ENCODE data around the gene IFT52. TPM values are rescaled to one million over a fixed set of nuclear protein-coding genes. Genes with fewer than 3 reads are reported as not detected.

IFT52 gene
- total RNA-seq, 2 experiments from 2014 or later = 14.4 to 16.6 TPM

DNA sequence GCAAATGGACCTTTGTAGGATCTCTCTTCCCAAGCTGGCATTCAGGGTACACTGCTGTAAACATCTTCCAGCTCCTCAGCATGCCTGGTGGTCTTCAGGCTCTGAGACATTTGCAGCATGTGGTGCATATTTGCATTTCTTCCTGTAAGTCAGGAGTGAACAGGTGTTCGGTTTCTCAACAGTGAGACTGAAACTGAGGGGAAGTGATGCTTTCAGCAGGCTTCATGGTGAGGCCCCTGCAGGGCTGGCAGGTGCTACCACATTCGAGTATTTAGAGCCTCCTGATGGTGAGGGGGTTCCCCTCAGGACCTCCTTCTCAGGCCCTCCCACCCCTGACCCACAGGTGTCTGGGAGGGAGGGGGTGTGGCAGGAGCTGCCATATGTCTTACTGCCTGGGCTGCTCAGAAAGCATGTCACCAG is 91.3 kb downstream of the IFT52 start:
- Mint-ChIP-seq H3K27ac (no peak overlapping the region), H3K36me3 (peaks cover 36% of the 10 kb centered on the region), H3K9me3 (no peaks in the 10 kb centered on the region), H3K4me1 (peaks cover 9% of the 10 kb centered on the region), H3K4me3 (no peak overlapping the region), H3K27me3 (no peaks in the 10 kb centered on the region)
- no peak for DNase-seq

- no peaks in the 10 kb centered on the region for H3K27me3 Mint-ChIP-seq
- H3K36me3 Mint-ChIP-seq = peaks cover 35% of the 10 kb centered on the region
- H3K9me3 Mint-ChIP-seq = no peaks in the 10 kb centered on the region
- H3K27ac Mint-ChIP-seq = peak overlapping the region; percentile 54
- peaks cover 9% of the 10 kb centered on the region for H3K4me1 Mint-ChIP-seq
- DNase-seq = no peak
- no peak overlapping the region for H3K4me3 Mint-ChIP-seq
Observed at GRCh38 chr20:43682446-43682845, 91.7 kb downstream of the IFT52 start.

DNA sequence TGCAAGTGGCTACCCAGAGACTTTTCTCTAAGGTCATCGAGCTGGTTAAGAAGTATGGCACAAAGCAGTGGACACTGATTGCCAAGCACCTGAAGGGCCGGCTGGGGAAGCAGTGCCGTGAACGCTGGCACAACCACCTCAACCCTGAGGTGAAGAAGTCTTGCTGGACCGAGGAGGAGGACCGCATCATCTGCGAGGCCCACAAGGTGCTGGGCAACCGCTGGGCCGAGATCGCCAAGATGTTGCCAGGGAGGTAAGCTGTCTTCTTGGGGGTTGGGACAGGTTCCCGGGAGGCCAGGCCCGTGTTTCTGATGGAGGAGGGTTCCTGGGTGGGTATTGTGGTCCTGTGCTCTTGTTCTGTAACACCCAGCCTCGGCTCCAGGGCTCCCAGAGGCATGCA is 96.1 kb downstream of the IFT52 start:
- no peak overlapping the region for H3K27ac Mint-ChIP-seq

GRCh38 chr20:43689165-43689564 is 98.4 kb downstream of the IFT52 start:
- Mint-ChIP-seq H3K27ac (no peak overlapping the region), H3K9me3 (no peaks in the 10 kb centered on the region), H3K36me3 (peaks cover 36% of the 10 kb centered on the region), H3K27me3 (no peaks in the 10 kb centered on the region), H3K4me3 (no peak overlapping the region), H3K4me1 (peaks cover 7% of the 10 kb centered on the region)
- DNase-seq = no peak

More for the DNA sequence above, 96.1 kb downstream of the IFT52 start:
- H3K4me1 Mint-ChIP-seq = peaks cover 9% of the 10 kb centered on the region
- no peak overlapping the region for H3K4me3 Mint-ChIP-seq
- peaks cover 44% of the 10 kb centered on the region for H3K36me3 Mint-ChIP-seq
- H3K27me3 Mint-ChIP-seq = no peaks in the 10 kb centered on the region
- H3K9me3 Mint-ChIP-seq = no peaks in the 10 kb centered on the region
- no peak for DNase-seq

DNA sequence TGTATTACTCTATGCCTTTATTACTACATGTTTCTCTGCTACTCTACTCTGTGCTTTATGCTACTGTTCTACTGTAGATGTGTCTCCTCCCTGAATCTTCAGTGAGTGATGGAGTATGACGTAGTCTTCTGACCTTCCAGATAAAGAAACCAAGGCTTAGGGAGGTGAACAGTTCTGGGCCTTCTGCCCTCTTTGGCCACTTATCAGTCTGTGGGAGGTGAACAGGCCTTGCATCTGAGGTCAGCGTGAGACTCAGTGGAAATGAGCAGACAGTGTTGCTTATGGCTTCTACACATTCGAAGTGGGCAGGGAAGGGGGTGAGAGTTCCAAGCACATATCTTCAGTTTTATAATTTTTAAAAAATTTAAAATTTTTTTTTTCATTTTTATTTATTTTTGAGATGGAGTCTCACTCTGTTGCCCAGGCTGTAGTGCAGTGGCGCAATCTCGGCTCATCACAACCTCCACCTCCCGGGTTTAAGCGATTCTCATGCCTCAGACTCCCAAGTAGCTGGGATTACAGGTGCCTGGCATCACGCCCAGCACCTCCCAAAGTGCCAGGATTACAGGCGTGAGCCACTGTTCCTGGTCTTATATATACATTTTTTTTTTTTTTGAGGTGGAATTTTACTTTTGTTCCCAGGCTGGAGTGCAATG is 100.3 kb downstream of the IFT52 start:
- Mint-ChIP-seq H3K4me1 (peaks cover 7% of the 10 kb centered on the region), H3K4me3 (no peak overlapping the region), H3K27ac (no peak overlapping the region), H3K9me3 (no peaks in the 10 kb centered on the region), H3K27me3 (no peaks in the 10 kb centered on the region), H3K36me3 (peaks cover 35% of the 10 kb centered on the region)
- no peak for DNase-seq

DNA sequence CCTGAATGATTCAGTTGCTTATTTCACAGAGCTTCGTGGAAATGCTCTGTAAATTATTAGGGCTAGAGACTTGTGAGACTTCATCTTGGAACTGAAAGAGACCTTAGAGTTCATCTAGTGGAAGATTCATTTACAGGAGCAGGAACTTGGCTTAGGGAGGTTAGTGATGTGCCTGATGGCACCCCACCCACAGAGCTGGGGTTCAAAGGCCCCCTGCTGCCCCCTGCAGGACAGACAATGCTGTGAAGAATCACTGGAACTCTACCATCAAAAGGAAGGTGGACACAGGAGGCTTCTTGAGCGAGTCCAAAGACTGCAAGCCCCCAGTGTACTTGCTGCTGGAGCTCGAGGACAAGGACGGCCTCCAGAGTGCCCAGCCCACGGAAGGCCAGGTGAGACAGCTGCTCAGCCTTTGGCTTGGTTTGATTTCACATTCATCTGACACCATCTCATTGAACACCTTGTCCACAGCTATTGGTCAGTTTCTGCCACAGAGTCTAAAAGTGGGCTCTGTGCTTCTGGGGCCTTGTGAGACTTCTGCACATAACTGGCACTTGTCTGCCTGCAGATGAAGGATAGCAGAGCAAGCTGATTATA is 101.3 kb downstream of the IFT52 start:
- peak; percentile 50 for DNase-seq
- no peak overlapping the region for H3K27ac Mint-ChIP-seq
- no peaks in the 10 kb centered on the region for H3K27me3 Mint-ChIP-seq
- H3K36me3 Mint-ChIP-seq = peaks cover 28% of the 10 kb centered on the region
- H3K9me3 Mint-ChIP-seq = no peaks in the 10 kb centered on the region
- H3K4me3 Mint-ChIP-seq = no peak overlapping the region
- H3K4me1 Mint-ChIP-seq = peaks cover 7% of the 10 kb centered on the region

DNA sequence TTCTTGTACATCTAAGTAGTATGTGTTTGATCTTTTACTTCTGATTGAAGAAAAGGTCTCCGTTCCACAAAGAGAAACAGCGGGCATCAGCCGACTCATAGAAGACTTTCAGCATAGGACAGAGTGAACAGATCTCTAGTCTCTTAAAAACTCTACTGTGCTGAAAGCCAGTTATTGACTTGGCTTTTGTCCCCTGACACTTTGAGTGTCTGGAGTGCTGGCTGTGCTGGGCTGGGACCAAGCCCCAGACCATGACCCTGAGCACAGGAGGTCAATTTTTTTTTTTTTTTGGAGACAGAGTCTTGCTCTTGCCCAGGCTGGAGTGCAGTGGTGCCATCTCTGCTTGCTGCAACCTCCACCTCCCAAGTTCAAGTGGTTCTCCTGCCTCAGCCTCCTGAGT is 104.0 kb downstream of the IFT52 start:
- Mint-ChIP-seq H3K27me3 (no peaks in the 10 kb centered on the region), H3K27ac (no peak overlapping the region), H3K9me3 (no peaks in the 10 kb centered on the region), H3K4me1 (peaks cover 7% of the 10 kb centered on the region), H3K4me3 (no peak overlapping the region), H3K36me3 (peaks cover 23% of the 10 kb centered on the region)
- no peak for DNase-seq

DNA sequence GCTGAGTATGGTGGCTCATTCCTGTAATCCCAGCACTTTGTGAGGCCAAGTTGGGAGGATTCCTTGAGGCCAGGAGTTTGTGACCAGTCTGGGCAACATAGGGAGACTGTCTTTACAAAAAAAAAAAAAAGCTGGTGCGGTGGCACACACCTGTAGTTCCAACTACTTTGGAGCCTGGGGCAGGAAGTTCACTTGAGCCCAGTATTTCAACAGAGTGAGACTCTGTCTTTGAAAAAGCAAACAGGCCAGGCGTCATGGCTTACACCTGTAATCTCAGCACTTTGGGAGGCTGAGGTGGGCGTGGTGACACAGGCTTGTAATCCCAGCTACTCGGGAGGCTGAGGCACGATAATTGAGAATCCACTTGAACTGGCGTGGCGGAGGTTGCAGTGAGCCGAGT is 104.8 kb downstream of the IFT52 start:
- H3K4me3 Mint-ChIP-seq = no peak overlapping the region
- H3K27me3 Mint-ChIP-seq = no peaks in the 10 kb centered on the region
- peaks cover 27% of the 10 kb centered on the region for H3K36me3 Mint-ChIP-seq
- no peak overlapping the region for H3K27ac Mint-ChIP-seq
- peaks cover 13% of the 10 kb centered on the region for H3K4me1 Mint-ChIP-seq
- H3K9me3 Mint-ChIP-seq = no peaks in the 10 kb centered on the region
- DNase-seq = no peak

Other genes with a start within 250 kb of the IFT52 start
- 100 to 1,000 TPM; 224 to 225 TPM for gene SRSF6, start 133.0 kb upstream of the IFT52 start, total RNA-seq
- 1 to 10 TPM; 4.3 to 4.8 TPM for gene L3MBTL1, start 83.2 kb upstream of the IFT52 start, total RNA-seq
- under 1 TPM in 1 of 2 experiments, not detected in 1; 0.18 TPM for gene SGK2, start 31.9 kb upstream of the IFT52 start, total RNA-seq
- 100 to 1,000 TPM; 139 to 140 TPM for gene MYBL2, start 76.2 kb downstream of the IFT52 start, total RNA-seq
- not detected for gene GTSF1L, start 136.1 kb downstream of the IFT52 start, total RNA-seq

All from activated naive CD8-positive, alpha-beta T cell treated with anti-CD3 and anti-CD28 coated beads for 36 hours (primary cell).